Naive B cell (primary cell): ENCODE data around the gene TMEM135. TPM values are rescaled to one million over a fixed set of nuclear protein-coding genes. Genes with fewer than 3 reads are reported as not detected.

ENCODE experiments used
- ATAC-seq, 2 donors: fragments of 150-1000 bp; cut with Tn5 transposase; 2 replicates each; pipeline ENCODE4 v1.10.0; 2021; ENCODE audit warnings: low read depth in 2 of 2, mild to moderate bottlenecking in 2 of 2, moderate library complexity in 2 of 2
- DNase-seq: peaks from one replicate; pipeline ENCODE4 v3.0.0; 2022
- H3K27ac Mint-ChIP-seq, 6 donors: one replicate each; pipeline ENCODE4 v1.8.0; 2020 to 2022; ENCODE audit warnings: mild to moderate bottlenecking in 6 of 6, mixed read lengths in 6 of 6, moderate library complexity in 5 of 6, inconsistent platforms in 2 of 6
- H3K27me3 Mint-ChIP-seq, 3 donors: one replicate each; pipeline ENCODE4 v1.8.0; 2021 to 2022; ENCODE audit warnings: mixed read lengths in 3 of 3, mild to moderate bottlenecking in 1 of 3
- H3K36me3 Mint-ChIP-seq, 2 donors: one replicate each; pipeline ENCODE4 v1.8.0; 2020 to 2022; ENCODE audit warnings: mixed read lengths in 2 of 2, inconsistent platforms in 1 of 2, mild to moderate bottlenecking in 1 of 2
- H3K4me1 Mint-ChIP-seq, 3 donors: one replicate each; pipeline ENCODE4 v1.8.0; 2020 to 2022; ENCODE audit warnings: mixed read lengths in 3 of 3, inconsistent platforms in 1 of 3, mild to moderate bottlenecking in 1 of 3, moderate library complexity in 1 of 3
- H3K4me3 Mint-ChIP-seq, 8 donors: one replicate each; pipeline ENCODE4 v1.8.0; 2020 to 2022; ENCODE audit warnings: mild to moderate bottlenecking in 8 of 8, mixed read lengths in 8 of 8, moderate library complexity in 8 of 8, inconsistent platforms in 2 of 8
- H3K9me3 Mint-ChIP-seq, 7 donors: one replicate each; pipeline ENCODE4 v1.8.0; 2020 to 2022; ENCODE audit warnings: mixed read lengths in 7 of 7, mild to moderate bottlenecking in 5 of 7, inconsistent platforms in 2 of 7, moderate library complexity in 1 of 7
- polyA plus RNA-seq, 6 donors: library from polyadenylated mRNA; unstranded; fragments of 300-500 nt; fragmentation: Illumina TruSeq; gene quantifications; one replicate each; pipeline ENCODE4 v1.2.3, GENCODE V29; 2021; ENCODE audit warnings: low read depth in 6 of 6

Gene TMEM135
- polyA plus RNA-seq, 6 donors from 2014 or later = 1.1 to 12.2 (median 4.2) TPM

DNA sequence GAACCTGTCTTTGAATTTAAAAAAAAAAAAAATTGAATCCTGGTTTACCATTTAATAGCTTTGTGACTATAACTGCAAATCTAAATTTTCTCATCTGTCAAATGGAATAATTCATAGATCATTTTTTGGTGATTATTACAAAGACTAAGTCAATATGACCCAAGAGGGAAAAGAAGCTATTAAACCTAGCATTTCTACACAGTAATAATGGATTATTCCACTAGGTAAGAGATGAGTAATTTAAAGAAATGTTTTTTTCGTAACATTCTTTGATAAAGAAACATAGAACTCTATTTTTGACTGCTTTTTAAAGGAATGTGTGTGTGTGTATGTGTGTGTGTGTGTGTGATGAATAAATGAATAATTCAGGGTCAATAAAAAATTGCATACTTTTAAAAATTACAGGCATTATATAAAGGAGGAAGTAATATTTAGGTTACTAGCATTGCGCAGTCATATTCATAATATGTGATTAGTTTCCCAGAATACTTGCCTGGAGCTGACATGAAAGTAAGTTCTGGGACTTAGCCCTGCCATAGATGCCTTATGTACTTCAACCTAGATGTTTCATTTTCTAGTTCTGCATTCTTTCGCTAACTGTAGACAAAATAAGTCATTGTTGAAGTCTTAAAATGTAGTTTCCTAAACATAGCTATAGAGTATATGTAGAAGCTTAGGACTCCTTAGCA lies 72.9 kb downstream of the TMEM135 start:
- DNase-seq (no peak), ATAC-seq (no peak)
- peaks cover 0 to 5% (median 0%) of the 10 kb centered on the region in 3 donors for H3K4me1 Mint-ChIP-seq
- no peak overlapping the region for H3K4me3 Mint-ChIP-seq
- no peaks in the 10 kb centered on the region for H3K27me3 Mint-ChIP-seq
- peaks cover 0 to 4% (median 0%) of the 10 kb centered on the region in 7 donors for H3K9me3 Mint-ChIP-seq
- H3K27ac Mint-ChIP-seq = no peak overlapping the region
- peaks cover 0 to 5% of the 10 kb centered on the region in 2 donors for H3K36me3 Mint-ChIP-seq

DNA sequence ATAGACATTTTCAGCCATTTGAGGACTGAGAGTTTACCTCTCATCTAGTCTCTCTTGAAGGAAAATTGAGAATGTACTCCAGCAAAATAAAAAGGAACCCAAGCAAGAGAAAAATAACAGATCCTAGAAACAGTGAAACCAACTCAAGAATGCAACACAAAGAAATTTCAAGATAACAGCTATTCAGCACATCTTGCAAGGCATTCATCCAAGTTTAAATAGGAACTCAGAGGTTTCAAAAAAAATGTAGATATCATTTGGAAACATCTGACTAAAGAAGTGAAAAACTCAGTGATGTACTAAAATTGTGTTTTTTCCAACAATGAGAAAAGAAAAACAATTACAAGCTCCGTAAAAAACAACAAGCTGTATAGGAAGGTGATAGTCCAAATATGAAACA lies 76.4 kb downstream of the TMEM135 start:
- DNase-seq (no peak), ATAC-seq (no peak)
- Mint-ChIP-seq H3K27ac (peak overlapping the region in 1 of 6 donors; percentile 44), H3K36me3 (peaks cover 0 to 5% of the 10 kb centered on the region in 2 donors), H3K4me1 (peaks cover 2 to 12% (median 11%) of the 10 kb centered on the region in 3 donors), H3K27me3 (no peaks in the 10 kb centered on the region), H3K9me3 (peaks cover 0 to 2% (median 0%) of the 10 kb centered on the region in 7 donors), H3K4me3 (no peak overlapping the region)

DNA sequence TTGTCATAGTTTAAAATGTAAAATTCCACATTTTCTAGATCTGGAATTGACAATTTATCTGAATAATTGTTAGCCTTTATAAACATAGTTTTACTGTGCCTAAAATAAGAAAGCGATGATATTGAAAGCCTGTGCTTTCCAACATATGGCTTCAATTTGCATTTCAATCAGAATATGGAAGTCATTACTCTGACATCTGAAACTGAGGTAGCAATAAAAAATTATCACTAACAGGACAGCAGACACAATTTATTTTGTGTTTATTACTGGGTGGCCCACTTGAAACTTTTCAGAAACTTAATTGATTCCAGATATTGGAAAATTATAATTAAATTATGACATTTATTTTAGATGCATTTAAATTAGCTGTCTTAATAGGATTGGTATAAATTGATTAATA lies 78.5 kb downstream of the TMEM135 start:
- H3K27ac Mint-ChIP-seq = no peak overlapping the region
- no peak overlapping the region for H3K4me3 Mint-ChIP-seq

DNA sequence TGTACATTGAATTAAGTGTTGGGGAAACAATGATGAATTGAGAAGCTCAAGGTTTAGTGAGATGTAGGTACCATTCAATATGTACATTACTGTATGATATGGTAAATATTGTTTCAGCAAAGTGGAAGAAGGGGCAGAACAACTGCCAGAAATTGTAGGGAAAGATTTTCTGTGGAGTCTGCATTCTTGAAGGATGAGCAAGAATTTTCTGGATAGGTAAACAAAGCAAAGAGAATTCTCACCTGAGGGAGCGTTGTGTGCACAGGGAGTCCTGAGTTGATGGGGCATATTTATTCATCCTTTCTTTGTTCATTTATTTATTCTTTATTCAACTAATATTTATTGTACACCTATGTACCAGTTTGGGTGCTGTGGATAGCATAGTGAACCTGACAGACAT lies 83.2 kb downstream of the TMEM135 start:
- ATAC-seq = no peak
- DNase-seq = no peak
- peak overlapping the region in 1 of 6 donors; percentile 7 for H3K27ac Mint-ChIP-seq
- H3K9me3 Mint-ChIP-seq = no peaks in the 10 kb centered on the region
- H3K4me3 Mint-ChIP-seq = no peak overlapping the region
- H3K4me1 Mint-ChIP-seq = peaks cover 2 to 15% (median 11%) of the 10 kb centered on the region in 3 donors
- no peaks in the 10 kb centered on the region for H3K27me3 Mint-ChIP-seq
- H3K36me3 Mint-ChIP-seq = peaks cover 0 to 5% of the 10 kb centered on the region in 2 donors

More for the DNA sequence above, 78.5 kb downstream of the TMEM135 start:
- H3K27me3 Mint-ChIP-seq = no peaks in the 10 kb centered on the region
- H3K4me1 Mint-ChIP-seq = peaks cover 2 to 15% (median 11%) of the 10 kb centered on the region in 3 donors
- H3K36me3 Mint-ChIP-seq = peaks cover 0 to 5% of the 10 kb centered on the region in 2 donors
- ATAC-seq (no peak), DNase-seq (no peak)
- no peaks in the 10 kb centered on the region for H3K9me3 Mint-ChIP-seq

DNA sequence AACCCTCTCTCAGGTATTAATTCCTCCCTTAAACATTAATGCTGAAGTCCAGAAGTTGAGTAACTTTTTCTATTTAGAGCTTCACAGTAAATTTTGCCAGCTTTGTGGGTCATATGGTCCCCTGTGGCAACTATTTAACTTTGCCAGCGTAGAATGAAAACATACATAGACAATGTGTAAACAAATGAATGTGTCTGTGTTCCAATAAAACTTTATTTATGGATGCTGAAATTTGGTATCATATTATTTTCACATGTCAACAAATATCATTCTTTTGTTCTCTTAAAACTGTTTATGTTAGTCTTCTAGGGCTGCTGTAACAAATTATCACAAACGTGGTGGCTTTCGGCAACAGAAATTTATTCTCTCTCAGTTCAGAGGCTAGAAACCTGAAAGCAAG lies 85.1 kb downstream of the TMEM135 start:
- H3K4me3 Mint-ChIP-seq = no peak overlapping the region
- no peaks in the 10 kb centered on the region for H3K36me3 Mint-ChIP-seq
- no peak overlapping the region for H3K27ac Mint-ChIP-seq
- H3K4me1 Mint-ChIP-seq = peaks cover 0 to 10% (median 7%) of the 10 kb centered on the region in 3 donors
- no peaks in the 10 kb centered on the region for H3K27me3 Mint-ChIP-seq
- no peaks in the 10 kb centered on the region for H3K9me3 Mint-ChIP-seq
- DNase-seq = no peak
- no peak for ATAC-seq

DNA sequence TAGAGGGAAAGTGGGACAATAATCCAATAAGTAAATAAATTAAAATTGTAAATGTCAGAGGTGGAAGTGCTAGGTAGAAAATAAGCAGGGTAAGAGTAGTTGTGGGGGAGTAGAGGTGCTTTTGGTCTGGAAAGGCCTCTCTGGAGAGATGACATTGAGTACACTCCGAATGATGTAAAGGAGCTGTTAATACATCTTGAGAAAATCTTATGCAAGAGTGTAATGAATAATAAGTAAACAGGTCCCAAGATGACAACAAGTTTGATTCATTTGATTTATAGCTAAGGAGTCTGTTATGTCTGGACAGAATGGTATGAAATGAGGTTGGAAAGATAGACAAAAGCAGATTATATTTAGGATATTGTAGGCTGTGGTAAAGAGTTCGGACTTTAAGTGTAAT lies 87.5 kb downstream of the TMEM135 start:
- no peak overlapping the region for H3K4me3 Mint-ChIP-seq
- no peaks in the 10 kb centered on the region for H3K4me1 Mint-ChIP-seq
- no peak for ATAC-seq
- no peak for DNase-seq
- H3K27ac Mint-ChIP-seq = no peak overlapping the region
- no peaks in the 10 kb centered on the region for H3K36me3 Mint-ChIP-seq
- no peaks in the 10 kb centered on the region for H3K27me3 Mint-ChIP-seq
- H3K9me3 Mint-ChIP-seq = no peaks in the 10 kb centered on the region

DNA sequence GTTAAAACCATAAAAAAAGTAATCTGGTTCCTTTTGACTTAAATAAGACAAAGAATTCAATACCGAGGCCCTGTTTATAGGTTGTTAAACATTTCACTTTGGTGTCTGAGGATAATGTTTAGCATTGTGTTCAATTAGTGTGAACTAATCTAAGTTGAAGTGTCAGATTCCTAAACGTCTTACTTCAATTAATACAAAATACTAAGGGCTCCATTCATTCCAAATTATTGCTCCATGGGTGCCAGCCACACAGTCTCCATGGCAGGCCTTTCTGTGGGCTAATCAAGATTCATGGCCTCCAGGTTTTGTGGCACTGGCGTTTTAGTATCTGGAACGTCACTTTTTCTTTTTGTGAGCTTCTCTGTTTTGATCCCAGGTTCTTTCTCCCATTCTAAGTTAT lies 89.4 kb downstream of the TMEM135 start:
- H3K9me3 Mint-ChIP-seq = no peaks in the 10 kb centered on the region
- no peaks in the 10 kb centered on the region for H3K27me3 Mint-ChIP-seq
- H3K4me1 Mint-ChIP-seq = no peaks in the 10 kb centered on the region
- no peak overlapping the region for H3K27ac Mint-ChIP-seq
- DNase-seq (no peak), ATAC-seq (no peak)
- no peak overlapping the region for H3K4me3 Mint-ChIP-seq
- no peaks in the 10 kb centered on the region for H3K36me3 Mint-ChIP-seq

DNA sequence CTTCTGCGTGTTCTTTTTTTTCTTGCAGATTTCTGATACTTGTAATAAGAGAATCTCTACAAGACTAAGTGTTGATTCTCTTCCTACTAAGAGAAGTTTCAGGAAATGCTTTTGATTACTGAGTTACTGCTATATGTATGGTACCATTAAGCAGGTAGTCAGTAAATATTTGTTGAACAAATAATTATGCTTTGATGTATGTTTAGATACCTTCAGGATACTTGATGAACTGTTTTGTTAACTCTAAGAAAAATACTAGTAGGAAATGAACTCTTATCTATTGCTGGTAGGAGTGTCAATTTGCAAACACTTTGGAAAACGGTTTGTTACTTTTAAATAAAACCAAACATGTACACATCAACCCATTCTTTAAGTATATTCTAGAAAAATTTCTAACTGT lies 90.6 kb downstream of the TMEM135 start:
- H3K27me3 Mint-ChIP-seq = no peaks in the 10 kb centered on the region
- no peak overlapping the region for H3K4me3 Mint-ChIP-seq
- H3K9me3 Mint-ChIP-seq = no peaks in the 10 kb centered on the region
- H3K36me3 Mint-ChIP-seq = no peaks in the 10 kb centered on the region
- DNase-seq (no peak), ATAC-seq (no peak)
- H3K27ac Mint-ChIP-seq = peak overlapping the region in 2 of 6 donors; percentile 0 to 2
- H3K4me1 Mint-ChIP-seq = no peaks in the 10 kb centered on the region

DNA sequence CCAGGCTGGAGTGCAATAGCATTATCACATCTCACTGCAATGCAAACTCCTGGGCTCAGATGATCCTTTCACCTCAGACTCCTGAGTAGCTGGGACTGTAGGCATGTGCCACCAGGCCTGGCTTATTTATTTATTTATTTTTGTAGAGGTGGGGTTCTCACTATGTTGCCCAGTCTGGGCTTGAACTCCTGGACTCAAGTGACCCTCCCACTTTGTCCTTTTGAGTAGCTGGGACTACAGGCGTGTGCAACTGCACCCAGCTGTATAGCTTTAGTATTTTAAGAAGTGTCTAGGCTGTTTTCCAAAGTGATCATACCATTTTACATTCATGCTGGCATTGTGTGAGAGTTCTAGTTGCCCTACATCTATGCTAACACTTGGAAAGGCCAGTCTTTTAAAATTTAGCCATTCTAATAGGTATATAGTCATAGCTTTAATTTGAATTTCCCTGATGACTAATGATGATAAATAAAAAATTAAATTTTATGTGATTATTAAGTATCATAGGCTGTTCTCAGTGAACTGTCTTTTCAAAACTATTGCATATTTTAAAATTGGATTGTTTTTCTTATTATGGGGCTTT lies 96.9 kb downstream of the TMEM135 start:
- DNase-seq = no peak
- peaks cover 0 to 13% of the 10 kb centered on the region in 2 donors for H3K36me3 Mint-ChIP-seq
- ATAC-seq = no peak

DNA sequence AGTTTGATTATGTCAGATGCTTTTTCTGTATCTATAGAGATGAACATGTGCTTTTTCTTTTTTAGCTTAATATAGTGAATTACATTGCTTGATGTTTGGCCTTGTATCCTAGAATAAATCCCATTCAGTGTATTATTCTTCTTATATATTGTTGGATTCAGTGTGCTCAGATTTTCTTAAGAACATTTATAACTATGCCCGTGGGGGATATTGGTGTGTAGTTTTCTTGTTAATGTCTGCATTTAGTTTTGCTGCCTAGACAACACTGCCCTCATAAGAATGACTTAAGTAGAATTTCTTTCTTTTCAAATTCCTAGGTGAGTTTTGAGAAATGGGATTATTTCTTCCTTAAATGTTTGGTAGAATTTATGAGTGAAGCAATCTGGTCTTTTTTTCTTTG lies 98.5 kb downstream of the TMEM135 start:
- Mint-ChIP-seq H3K36me3 (peaks cover 0 to 19% of the 10 kb centered on the region in 2 donors), H3K27me3 (no peaks in the 10 kb centered on the region), H3K4me3 (no peak overlapping the region), H3K27ac (peak overlapping the region in 1 of 6 donors; percentile 3), H3K9me3 (peaks cover 4 to 25% (median 16%) of the 10 kb centered on the region in 7 donors), H3K4me1 (no peaks in the 10 kb centered on the region)
- DNase-seq (no peak), ATAC-seq (no peak)

More for the DNA sequence above, 96.9 kb downstream of the TMEM135 start:
- Mint-ChIP-seq H3K4me1 (no peaks in the 10 kb centered on the region), H3K27ac (no peak overlapping the region), H3K9me3 (peaks cover 3 to 14% (median 9%) of the 10 kb centered on the region in 7 donors), H3K4me3 (no peak overlapping the region), H3K27me3 (no peaks in the 10 kb centered on the region)

DNA sequence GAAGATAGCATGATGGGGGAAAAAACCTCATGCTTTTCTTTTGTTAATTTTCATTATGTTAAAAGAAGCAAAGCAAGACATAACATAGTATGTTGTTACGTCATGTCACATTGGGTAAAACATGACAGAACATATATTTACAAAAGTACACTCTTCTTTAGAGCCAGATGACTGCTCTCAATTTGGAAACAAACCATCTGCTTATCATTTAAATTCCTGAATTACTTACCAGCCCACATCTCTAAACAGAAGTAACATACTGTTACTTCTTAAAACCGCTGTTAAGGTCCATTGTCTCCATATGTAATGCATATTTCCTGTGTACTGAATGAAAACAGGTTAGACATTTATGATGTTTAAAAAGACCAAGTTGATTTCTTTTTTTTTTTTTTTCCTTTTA lies 100.0 kb downstream of the TMEM135 start:
- Mint-ChIP-seq H3K9me3 (peaks cover 4 to 25% (median 16%) of the 10 kb centered on the region in 7 donors), H3K36me3 (peaks cover 0 to 19% of the 10 kb centered on the region in 2 donors), H3K4me1 (peaks cover 3 to 6% (median 4%) of the 10 kb centered on the region in 3 donors), H3K4me3 (no peak overlapping the region), H3K27me3 (no peaks in the 10 kb centered on the region), H3K27ac (no peak overlapping the region)
- no peak for ATAC-seq
- no peak for DNase-seq

DNA sequence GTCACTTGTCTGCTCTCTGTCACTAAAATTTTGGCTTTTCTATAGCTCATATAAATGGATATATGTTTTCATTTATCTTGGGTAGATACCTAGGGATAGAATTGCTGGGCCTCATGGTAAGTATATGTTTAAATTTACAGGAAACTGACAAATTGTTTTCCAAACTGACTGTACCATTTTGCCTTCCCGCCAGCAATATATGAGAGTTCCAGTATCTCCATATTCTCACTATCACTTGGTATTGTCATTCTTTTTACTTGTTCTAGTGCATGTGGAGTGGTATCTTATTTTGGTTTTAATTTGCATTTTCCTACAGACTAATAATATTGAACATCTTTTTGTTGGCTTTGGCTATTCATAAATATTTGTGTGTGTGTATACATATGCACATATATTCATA lies 101.7 kb downstream of the TMEM135 start:
- peaks cover 4 to 11% (median 7%) of the 10 kb centered on the region in 3 donors for H3K4me1 Mint-ChIP-seq
- no peak for ATAC-seq
- DNase-seq = no peak
- H3K36me3 Mint-ChIP-seq = peaks cover 0 to 19% of the 10 kb centered on the region in 2 donors
- no peak overlapping the region for H3K27ac Mint-ChIP-seq
- no peaks in the 10 kb centered on the region for H3K27me3 Mint-ChIP-seq
- peaks cover 4 to 25% (median 16%) of the 10 kb centered on the region in 7 donors for H3K9me3 Mint-ChIP-seq
- no peak overlapping the region for H3K4me3 Mint-ChIP-seq

DNA sequence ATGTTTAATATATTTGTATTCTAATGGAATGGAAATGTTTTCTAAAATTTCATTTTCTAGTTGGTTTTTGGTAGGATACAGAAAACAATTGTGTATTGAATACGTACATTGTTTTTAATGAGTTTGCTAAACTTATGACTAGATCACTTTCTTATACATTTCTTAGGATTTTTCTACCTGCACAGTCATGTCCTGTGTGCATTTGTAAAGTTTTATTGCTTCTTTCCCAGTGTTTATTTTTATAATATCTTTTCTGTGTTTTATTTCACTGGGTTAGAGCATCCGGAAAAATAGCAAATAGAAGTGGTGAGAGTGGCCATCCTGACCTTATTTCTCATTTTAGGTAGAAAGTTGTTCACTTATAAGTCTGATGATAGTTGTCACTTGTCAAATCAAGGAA lies 103.6 kb downstream of the TMEM135 start:
- DNase-seq (no peak), ATAC-seq (no peak)
- Mint-ChIP-seq H3K36me3 (peaks cover 0 to 26% of the 10 kb centered on the region in 2 donors), H3K4me1 (peaks cover 4 to 20% (median 13%) of the 10 kb centered on the region in 3 donors), H3K4me3 (no peak overlapping the region), H3K27me3 (no peaks in the 10 kb centered on the region), H3K9me3 (peaks cover 4 to 25% (median 16%) of the 10 kb centered on the region in 7 donors), H3K27ac (no peak overlapping the region)

DNA sequence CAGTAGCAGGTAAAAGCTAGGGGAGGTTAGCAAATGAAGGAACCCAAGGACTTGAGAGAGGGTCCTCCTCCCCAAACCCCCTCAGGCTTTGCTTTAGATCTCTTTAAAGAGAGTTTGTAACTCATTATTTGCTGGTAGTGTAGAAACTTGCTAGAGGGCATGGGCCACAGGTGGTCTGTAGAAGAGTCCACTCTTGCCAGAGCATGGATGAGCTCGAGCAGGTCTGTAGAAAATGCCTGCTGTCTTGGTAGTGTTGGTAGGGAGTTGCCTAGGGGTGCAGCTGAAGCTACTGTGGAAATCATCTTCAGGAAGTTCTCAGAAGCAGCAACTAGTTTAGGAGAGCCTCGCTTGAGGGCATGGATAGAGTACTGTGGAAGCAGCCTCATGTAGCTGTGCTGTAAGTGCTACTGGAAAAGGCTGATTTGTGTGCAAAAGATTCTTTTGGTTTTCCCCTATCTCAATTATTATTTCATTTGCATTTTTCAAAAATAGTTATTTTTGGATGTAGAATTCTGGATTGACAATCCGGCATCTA lies 104.3 kb downstream of the TMEM135 start:
- Mint-ChIP-seq H3K27ac (peak overlapping the region in 1 of 6 donors; percentile 51), H3K36me3 (peaks cover 0 to 26% of the 10 kb centered on the region in 2 donors), H3K27me3 (no peaks in the 10 kb centered on the region), H3K9me3 (peaks cover 4 to 25% (median 16%) of the 10 kb centered on the region in 7 donors), H3K4me1 (peaks cover 4 to 20% (median 13%) of the 10 kb centered on the region in 3 donors), H3K4me3 (no peak overlapping the region)
- no peak for DNase-seq
- no peak for ATAC-seq
